ENCODE data around the gene APOH. TPM values are rescaled to one million over a fixed set of nuclear protein-coding genes. Genes with fewer than 3 reads are reported as not detected.

The APOH gene
- polyA plus RNA-seq, 10 donors: 0.30 to 2.6 TPM; not detected in 8

DNA sequence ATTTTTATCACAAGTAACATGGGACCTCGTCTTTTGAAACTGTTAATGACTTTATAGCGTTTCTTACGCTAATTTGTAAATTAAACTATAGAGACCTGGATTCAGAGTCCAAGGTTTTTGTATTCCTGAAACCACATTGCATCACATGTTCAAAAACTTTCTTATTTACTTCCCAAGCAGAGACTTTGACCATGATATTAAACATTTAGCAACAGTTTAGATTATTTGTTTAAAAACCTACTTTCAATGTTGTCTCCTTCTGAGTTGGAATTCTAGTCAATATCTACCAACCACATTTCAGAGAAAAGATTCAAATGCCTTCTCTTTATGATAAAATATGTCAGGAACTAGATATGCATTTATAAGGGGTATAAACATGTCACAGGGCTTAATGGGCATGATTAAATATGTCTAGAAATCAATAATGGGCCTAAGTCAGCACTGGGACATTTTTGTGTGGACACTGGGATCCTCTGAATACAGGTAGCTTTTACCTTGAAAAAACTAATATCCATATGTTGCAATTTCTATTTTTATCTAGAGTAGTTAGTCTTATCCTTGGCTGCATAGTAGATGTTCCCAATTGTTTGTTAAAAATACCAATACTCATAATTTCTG, 6.3 kb upstream of the APOH start:
- no peak for DNase-seq

DNA sequence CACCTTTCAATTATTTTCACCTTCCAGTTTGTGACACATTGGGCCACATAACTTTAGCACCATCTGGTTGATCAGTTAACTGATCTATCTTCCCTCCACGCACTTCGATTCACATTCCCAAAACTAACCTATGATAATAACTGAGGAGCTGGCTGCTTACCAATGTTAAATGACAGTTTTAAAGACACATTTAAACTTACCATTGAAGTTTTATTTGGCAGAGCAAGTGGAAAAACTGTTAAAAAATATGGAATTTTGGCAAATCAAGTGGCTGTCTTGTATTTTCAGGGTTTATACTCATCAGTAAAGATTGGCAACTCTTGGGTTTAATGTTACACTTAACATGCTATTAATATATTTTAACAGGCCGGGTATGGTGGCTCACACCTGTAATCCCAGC, 5.4 kb upstream of the APOH start:
- no peak for DNase-seq

DNA sequence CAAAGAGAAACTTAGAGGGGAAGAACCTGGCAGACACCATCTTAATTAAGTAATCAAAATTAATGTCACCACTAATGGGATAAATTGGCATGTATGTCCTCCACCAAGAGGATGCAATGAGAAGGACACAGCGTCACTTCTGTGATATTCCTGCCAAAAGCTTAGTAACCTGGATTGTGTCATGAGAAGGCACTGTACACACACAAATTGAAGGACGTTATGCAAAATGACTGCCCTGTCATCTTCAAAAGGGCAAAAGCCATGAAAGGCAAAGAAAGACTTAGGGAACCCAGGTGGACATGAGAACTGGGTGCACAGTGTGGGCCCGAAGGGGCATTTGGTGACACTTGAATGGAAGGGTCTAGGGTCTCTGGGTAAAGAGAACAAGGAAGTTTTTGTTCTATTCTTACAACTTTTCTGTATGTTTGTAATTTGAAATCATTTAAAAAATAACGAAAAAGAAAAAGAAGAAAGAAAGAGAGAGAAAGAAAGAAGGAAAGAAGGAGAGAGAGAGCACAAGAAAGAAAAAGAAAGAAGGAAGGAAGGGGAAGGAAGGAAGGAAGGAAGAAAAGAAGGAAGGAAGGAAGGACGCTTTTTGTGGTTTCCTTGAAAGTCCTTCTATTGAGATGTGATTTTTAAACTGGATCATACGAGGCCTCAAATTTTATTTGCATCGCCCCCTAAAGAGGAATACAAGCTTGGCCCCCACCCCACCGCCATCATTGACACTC, 4.0 kb upstream of the APOH start:
- DNase-seq: no peak

DNA sequence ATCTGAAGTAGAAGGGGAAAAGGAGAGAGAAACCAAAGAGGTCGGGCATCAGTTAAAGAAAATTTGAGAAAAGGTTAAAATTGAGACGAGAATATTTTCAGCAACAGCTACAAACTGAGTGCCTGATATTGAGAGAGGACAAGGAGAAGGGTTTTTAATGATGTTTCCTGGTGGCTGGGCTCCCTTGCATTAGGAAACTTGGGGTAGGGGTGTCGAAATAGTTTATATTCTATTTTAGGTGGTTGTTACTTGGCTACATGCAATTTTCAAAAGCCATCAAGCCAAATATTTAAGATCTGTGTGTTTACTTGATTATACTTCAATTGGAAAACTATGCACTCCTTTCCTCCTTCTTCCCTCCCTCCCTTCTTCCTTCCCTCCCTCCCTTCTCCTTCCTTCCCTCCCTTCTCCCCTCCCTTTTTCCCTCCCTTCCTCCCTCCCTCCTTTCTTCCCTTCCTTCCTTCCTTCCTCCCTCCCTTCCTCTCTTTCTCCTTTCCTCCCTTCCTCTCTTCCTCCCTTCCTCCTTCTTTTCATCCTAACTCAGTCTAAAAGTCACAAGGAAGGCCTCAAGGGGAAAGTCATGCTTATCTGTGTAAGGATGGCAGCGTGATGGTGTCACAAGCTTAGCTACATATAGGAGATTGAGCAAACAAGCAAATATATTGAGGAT, 1.8 kb upstream of the APOH start:
- DNase-seq: no peak

DNA sequence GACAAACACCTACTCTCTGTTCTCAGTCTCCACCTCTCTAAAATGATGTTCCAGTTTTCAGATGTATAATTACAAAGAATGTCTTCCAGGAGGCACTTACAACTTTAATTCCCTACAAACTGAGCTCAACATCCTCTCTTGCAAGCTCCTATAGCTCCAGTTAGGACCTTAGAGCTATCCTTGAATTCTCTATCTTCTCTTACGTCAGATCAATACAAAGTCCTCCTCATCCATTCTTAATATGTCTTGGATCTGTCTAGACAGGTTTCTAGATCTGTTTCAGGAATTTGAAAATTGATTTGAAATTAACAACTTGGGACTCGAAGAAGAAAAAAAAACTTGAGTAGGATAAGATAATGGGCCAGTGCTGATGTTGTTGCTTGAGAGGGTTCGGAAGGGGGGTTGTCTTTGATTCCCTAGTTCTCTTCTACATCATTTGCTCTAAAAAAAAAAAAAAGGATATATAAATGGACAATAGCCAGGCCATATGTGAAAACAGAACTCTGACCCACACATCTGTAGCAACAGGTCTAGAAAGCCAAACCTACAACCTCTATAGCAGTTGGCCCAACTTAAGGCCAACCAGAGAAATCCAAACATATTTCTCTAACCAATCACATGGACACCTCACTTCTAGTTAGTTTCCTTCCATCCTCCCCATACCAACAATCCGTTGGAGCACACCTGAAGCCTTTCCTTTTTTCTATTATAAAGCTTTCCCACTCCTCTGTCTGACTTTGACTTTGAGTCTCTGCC, 746 bp upstream of the APOH start:
- no peak for DNase-seq

DNA sequence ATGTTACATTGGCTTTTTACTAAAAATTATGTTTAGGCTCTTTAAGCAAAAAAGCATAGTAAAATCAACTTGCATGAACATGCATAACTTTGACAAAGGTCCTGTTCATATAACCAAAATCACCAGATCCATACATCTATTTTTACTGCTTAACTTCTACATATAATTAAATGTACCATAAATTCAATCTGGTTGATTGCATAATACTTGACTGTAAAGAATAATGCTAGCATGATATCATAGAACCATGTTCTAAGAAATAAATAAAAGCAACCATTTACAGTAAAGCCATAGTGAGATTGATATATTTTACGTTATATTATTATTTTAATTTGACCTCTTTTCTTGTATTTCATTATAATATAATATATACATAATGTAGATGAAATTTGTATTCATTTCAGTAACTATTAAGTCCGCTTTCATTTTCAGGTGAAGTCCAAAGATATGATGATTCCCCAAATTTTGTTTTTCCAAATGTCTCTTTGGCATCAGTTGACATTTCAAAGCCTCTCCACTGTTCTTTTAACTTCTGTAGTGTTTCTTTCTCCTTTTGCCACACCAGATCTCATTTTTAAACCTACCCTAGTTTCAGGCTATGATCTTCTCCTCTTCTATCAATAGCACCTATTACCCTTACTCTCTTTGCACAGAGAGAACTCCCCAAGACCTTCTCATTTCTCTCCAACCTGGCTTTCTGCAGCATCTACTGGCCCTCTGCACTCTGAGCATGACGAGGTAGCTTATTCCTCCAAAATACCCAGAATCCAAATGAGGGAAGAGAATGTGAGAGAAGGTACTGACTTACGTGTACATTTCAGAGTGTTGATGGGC, 1.8 kb downstream of the APOH start:
- no peak for DNase-seq

DNA sequence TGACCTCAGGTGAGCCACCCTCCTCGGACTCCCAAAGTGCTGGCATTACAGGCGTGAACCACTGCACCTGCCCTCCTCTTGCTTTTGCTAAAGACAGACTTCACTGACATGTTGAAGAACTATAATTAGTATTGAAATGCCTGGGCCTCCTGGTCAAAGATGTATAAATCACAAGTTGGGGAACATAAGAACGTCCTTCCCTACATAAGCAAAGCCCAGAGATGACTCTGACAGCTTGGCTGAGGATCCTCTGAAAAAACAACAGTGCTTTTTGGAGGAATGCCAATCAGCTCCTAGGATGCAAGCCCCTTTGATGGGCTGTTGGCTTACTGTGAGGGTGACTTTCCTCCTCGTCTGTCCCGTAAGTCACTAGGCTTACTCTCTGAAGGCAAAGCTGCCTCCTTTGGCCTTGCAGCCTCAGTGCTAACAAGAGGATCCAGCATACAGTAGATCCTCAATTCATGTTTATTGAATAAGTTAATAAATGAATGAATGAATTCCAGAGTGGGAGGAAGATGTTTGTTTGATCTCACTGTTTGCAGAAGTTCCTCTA, 6.3 kb downstream of the APOH start:
- DNase-seq: no peak

DNA sequence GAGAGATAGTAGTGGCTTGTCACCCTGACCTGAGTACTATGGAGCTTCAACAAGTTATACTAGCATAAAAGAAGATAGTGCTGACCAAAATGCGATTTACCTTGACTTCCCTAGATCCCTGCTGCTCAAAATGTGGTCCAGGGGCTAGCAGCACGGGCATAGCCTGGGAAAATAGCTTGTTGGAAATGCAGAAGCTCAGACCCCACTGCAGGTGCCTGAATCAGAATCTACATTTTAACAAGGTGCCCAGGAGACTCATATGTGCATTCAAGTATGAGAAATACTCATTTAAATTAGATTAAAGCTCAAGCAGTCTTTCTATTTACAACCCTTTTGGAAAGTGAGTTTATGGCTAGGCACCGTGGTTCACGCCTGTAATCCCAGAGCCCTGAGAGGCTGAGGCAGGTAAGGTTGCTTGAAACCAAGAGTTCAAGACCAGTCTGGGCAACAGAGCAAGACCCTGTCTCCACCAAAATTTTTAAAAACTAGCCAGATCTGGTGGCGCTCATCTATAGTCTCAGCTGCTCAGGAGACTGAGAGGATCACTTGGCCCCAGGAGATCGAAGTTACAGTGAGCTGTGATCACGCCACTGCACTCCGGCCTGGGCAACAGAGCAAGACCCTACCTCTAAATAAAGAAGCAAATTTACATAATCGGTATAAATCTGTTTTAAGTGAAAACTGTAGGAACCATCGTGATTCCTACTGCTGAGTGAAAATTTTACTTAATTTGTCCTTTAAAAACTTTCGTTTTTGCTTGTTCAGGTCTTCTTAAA, 7.3 kb downstream of the APOH start:
- DNase-seq: no peak

DNA sequence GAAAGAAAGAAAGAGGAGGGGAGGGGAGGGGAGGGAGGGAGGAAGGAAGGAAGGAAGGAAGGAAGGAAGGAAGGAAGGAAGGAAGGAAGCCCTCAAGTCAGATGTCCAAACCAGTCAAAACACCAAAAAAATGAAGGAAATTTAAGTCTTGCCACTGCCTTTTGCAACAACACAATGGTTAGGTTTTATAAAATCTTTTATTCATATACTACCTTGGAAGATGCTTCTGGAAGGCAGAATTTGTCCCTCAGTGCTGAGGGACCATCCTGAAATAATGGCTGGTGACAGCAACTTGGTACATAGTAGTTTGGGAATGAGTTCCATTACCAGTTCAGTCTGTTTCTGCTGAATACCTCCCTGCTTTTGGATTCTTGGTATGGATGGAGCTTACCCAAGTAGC, 7.9 kb downstream of the APOH start:
- DNase-seq: no peak

DNA sequence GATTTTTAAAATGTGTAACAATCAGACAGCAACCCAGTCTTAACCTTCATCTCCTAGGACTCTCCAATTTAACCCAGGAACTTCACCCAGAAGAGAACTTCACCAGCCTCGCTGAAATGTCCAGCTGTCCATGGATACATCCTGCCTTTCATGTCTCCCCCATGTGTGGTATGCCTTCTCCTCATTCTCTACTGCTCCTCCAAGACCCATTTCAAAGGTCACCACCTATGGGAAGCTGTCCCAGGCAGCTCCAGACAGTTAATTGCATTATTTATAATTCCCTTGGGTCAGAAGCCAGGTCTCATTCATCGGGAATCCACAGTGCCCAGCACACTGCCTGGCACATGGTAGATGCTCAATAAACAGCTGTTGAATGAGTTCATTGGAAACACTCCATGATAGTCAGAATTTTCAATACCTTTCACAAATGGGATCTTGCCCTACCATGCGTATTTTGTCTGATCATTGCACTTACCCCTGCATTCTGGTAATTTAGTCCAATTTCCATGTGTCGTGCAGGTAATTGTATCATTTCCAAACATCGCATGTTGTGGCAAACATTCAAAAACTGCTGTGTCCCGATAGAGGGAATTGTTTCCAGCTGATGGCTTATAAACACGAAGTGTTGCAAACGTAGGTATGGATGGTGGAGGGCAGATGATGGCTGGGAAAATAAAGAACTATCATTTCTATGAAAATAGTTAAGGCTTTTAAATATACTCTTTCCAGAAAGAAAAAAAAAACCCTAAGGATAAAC, 9.0 kb downstream of the APOH start:
- DNase-seq: no peak

DNA sequence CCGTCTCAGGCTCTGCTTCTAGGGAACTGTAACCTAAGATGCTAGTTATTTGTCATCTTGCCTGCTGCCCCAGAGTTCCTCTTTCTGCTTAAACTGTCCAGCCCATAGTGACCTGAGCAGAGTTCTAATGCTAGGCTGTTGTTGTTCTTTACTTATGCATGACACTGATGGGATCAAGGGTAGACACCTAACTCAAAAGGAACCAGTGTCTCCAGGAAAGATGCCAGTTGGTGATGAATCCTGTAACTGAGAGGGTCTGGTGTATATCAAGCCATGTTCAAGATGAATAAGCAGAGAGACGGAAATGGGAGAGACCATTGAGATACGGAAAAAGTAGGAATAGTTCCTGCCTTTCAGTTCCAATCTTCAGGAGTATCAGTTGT, 13.7 kb downstream of the APOH start:
- no peak for DNase-seq

DNA sequence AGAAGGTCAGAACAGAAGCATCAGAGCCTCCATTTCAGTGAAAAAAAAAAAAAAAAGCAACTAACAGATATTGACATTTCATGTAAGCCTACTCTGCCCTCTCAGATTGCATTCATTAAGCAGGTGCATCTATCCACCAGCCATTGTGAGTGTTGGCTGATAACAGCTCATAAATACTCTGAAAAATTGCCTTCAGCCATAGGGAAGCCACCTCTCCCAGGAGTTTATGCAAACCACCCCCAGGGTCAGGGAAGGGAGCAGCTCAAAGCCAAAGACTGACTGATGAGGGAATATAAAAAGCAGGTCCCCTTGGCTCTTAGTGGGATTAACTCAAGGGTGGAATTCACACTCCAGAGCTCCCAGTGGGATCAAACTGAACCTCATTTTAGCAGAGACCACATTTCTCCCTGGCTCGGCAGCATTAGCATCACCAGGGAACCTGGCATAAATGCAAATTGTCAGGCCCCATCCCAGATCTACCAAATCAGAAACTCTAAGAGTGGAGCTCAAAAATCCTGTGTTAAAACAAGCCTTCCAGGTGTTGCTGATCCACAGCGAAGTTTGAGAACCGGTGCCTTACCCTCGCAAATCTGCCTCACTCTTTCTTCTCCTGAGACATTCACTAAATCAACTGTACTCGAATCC, 14.2 kb downstream of the APOH start:
- DNase-seq: no peak

DNA sequence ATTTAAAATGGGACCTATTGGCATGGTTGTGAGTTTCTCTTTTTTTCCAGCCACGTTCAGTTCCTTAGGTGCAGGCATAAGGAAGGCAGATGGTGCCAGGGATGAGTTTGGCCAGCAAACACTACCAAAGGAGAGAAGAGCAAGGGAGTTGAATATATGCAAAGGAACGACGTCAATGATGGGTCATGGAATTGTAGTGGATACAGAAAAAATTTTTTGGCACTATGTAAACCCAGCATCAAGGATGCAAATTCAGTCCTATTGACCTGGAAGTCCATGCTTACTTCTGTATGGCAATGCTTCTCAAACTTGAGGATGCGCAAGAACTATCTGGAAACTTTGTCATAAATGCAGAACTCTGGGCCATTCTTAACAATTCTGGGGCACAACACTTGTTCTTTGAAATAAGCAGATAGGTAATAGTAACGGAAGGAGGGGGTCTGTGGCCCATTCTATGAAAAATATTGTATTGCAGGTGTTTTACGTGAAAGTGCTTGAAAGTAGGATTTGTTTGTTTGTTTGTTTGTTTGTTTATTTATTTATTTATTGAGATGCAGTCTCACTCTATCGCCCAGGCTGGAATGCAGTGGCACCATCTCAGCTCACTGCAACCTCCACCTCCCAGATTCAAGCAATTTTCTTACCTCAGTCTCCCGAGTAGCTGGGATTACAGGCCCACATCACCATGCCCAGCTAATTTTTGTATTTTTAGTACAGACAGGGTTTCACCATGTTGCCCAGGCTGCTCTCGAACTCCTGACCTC, 18.0 kb downstream of the APOH start:
- DNase-seq: no peak

DNA sequence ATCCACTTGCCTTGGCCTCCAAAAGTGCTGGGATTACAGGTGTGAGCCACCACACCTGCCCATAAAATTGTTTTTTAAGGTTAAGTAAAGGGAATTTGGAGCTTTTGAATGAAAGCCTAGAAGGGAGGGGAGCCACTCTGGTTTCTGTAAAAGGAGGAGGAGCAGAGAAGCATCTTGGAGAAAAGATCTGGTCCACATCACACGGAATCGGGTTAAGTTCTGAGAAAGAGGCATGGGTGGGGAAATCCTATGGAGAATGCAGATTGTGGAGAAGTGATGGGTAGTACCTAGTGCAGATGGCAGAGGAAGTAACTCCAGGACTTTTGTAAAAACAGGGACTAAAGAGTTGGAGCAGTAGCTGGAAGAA, 19.0 kb downstream of the APOH start:
- DNase-seq: no peak

DNA sequence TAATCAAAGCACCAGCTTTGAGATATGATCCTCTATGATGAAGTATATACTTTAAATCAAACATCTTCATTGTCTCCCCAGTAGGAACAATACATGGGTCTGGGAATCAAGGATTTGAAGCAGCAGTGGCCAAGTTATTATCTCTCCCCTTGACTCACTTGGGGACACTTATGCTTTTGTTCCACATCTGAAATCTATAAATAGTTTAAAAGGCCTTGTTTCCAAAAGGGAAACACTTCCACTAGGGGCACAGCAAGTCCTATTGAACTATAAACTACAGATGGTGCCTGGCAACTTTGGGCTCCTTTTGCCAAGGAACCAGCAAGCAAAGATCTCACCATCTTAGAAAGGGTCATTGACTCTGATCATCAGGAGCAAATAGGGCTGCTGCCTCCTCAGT, 21.3 kb downstream of the APOH start:
- no peak for DNase-seq

DNA sequence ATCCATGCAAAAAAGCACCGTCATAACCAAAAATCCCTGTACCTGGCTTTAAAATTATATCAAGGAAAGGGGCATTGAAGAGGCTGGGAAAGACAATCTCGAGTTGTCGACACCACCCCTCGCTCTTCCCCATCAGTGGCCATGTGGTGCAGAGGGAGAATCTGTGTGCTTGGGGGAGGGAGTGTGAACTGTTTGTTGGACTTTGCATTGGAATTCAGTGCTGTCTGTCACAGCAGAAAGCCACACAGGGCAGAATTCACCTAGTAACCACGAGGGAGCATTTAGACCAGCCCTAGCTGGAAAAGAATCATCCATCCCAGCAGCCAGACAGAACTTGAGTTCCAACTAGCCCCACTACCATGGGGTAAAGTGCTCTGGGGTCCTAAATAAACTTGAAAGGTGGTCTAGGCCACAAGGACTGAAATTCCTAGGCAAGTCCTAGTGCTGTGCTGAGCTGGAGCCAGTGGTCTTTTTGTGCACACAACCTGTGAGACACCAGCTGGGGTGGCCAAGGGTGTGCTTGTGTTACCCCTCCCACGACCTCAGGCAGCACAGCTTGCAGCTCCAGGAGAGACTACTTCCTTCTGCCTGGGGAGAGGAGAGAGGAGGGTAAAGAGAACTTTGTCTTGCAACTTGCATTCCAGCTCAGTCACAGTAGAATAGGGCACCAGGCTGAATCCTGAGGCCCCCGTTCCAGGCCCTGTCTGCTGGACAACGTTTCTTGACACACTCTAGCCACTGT, 25.8 kb downstream of the APOH start:
- DNase-seq: no peak

DNA sequence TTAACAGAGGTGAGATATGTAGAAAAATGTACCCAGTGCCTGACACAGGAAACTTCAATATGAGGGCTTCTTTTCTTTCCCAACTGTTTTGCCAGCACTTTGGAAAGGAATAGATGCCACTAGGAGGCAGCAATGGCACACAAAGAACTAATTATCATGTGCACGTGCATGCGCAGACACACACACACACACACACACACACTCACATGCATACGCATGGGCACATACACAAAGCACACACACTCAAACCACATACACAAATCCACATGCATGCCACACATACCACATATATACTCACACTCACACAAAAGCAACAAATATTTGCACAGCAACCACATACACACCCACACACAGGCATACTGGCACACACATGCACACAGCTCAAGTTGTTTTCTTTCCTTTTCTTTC, 28.5 kb downstream of the APOH start:
- peak; percentile 42 to 65 (median 46) for DNase-seq

DNA sequence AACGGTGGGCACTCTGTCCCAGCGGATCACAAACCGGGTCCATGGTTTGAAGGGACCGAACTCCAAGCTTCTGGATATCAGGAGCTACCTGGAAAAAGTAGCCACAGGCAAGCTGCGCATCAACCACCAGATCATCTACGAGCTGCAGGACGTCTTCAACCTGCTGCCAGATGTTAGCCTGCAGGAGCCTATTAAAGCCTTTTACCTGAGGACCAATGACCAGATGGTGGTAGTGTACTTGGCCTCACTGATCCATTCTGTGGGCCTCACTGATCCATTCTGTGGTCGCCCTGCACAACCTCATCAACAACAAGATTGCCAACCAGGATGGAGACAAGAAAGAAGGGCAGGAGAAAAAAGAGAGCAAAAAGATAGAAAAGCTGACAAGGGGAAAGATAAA, 31.0 kb downstream of the APOH start:
- DNase-seq: no peak

Measured in muscle of back (tissue), 11 donors.